Suprapubic skin (tissue), 3 donors: ENCODE data around the gene PRPS2.

Source experiments
- EP300 ChIP-seq: sonication (generic); formaldehyde crosslinking; IDR thresholded peaks from one replicate; pipeline ENCODE4 v1.6.1; 2017; ENCODE audit warnings: antibody characterized with exemption
- POLR2A ChIP-seq, 2 donors: fragments of 450-650 bp; IDR thresholded peaks; one replicate each; pipeline ENCODE4 v1.6.1; 2017; ENCODE audit warnings: antibody characterized with exemption in 2 of 2, mild to moderate bottlenecking in 2 of 2, moderate library complexity in 2 of 2
- TF ChIP-seq, protein P1 (sequence below), 2 donors: fragments of 200-600 bp in 1 of 2; fragments of 450-650 bp in 1 of 2; sonication (generic) in 1 of 2; IDR thresholded peaks; one replicate each; pipeline ENCODE4 v1.5.1; 2016 to 2019; ENCODE audit warnings: antibody characterized with exemption in 2 of 2, mild to moderate bottlenecking in 1 of 2, moderate library complexity in 1 of 2

DNA sequence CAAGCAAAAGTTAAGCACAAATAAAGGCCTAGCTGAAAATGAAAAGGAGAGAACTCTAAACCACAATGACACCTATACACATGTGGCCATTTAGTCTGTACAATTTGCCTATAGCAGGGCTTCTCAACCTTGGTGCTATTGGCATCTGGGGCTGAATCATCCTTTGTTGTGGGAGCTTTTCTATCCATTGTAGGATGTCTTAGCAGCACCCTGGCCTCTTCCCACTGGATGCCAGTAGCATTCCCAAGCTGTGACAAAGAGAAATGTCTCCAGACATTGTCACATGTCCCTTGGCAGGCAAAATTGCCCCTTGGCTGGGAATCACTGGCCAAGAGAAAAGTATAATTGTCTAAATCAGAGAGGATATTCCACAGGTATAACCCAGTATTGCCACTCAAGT, 13.5 kb upstream of the PRPS2 start:
- TF ChIP-seq, protein P1, sequence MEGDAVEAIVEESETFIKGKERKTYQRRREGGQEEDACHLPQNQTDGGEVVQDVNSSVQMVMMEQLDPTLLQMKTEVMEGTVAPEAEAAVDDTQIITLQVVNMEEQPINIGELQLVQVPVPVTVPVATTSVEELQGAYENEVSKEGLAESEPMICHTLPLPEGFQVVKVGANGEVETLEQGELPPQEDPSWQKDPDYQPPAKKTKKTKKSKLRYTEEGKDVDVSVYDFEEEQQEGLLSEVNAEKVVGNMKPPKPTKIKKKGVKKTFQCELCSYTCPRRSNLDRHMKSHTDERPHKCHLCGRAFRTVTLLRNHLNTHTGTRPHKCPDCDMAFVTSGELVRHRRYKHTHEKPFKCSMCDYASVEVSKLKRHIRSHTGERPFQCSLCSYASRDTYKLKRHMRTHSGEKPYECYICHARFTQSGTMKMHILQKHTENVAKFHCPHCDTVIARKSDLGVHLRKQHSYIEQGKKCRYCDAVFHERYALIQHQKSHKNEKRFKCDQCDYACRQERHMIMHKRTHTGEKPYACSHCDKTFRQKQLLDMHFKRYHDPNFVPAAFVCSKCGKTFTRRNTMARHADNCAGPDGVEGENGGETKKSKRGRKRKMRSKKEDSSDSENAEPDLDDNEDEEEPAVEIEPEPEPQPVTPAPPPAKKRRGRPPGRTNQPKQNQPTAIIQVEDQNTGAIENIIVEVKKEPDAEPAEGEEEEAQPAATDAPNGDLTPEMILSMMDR (IDR thresholded peaks at IDR 0.05), result no peak
- TF ChIP-seq POLR2A (IDR thresholded peaks at IDR 0.05) (no peak), EP300 (no peak)
